NCI-H1436 treated with DMSO at 0.1 percent for 48 hours (cell line): Measurements from ENCODE around the gene PLEKHD1.
"Not testable (repeated sequence)": the region's sequence is repeated elsewhere in the genome, so short reads cannot be mapped to it uniquely, and the experiment has no call there.

ENCODE experiments used
- DNase-seq: peaks from one replicate; lab custom pipeline; 2025; lab: John Stamatoyannopoulos, UW

Gene PLEKHD1

GRCh38 chr14:69484444-69485314 lies at the start of gene PLEKHD1:
TSS of gene PLEKHD1 (plus strand) at chr14:69484728. CDS start at chr14:69484966, 238 bp downstream.
- DNase-seq = no peak

- no peak for DNase-seq
Measured at GRCh38 chr14:69439521-69440270, 44.8 kb upstream of the PLEKHD1 start.

GRCh38 chr14:69441948-69442347 lies 42.6 kb upstream of the PLEKHD1 start:
- no peak for DNase-seq

- DNase-seq = no peak
Measured at GRCh38 chr14:69443296-69443805, 41.2 kb upstream of the PLEKHD1 start.

- DNase-seq = no peak
Measured at GRCh38 chr14:69449216-69449615, 35.3 kb upstream of the PLEKHD1 start.

- DNase-seq = no peak
Measured at GRCh38 chr14:69451941-69452340, 32.6 kb upstream of the PLEKHD1 start.

GRCh38 chr14:69458350-69458749 lies 26.2 kb upstream of the PLEKHD1 start:
- no peak for DNase-seq

GRCh38 chr14:69459122-69459521 lies 25.4 kb upstream of the PLEKHD1 start:
- DNase-seq = no peak

GRCh38 chr14:69460093-69460701 lies 24.3 kb upstream of the PLEKHD1 start:
- DNase-seq = no peak

- DNase-seq = no peak
Measured at GRCh38 chr14:69464379-69464778, 20.1 kb upstream of the PLEKHD1 start.

GRCh38 chr14:69464829-69465228 lies 19.7 kb upstream of the PLEKHD1 start:
- DNase-seq = no peak

GRCh38 chr14:69468949-69469348 lies 15.6 kb upstream of the PLEKHD1 start:
- no peak for DNase-seq

- DNase-seq = no peak
Measured at GRCh38 chr14:69471436-69471835, 13.1 kb upstream of the PLEKHD1 start.

GRCh38 chr14:69471916-69472315 lies 12.6 kb upstream of the PLEKHD1 start:
- DNase-seq = no peak

GRCh38 chr14:69473260-69473659 lies 11.3 kb upstream of the PLEKHD1 start:
- no peak for DNase-seq

GRCh38 chr14:69473946-69474345 lies 10.6 kb upstream of the PLEKHD1 start:
- no peak for DNase-seq

GRCh38 chr14:69475194-69475818 lies 9.2 kb upstream of the PLEKHD1 start:
- DNase-seq = no peak

GRCh38 chr14:69476824-69477450 lies 7.6 kb upstream of the PLEKHD1 start:
- DNase-seq = not testable (repeated sequence)

GRCh38 chr14:69478055-69478454 lies 6.5 kb upstream of the PLEKHD1 start:
- not testable (repeated sequence) for DNase-seq

GRCh38 chr14:69479696-69480095 lies 4.8 kb upstream of the PLEKHD1 start:
- DNase-seq = no peak

- DNase-seq = no peak
Measured at GRCh38 chr14:69480136-69480535, 4.4 kb upstream of the PLEKHD1 start.
